SU-DHL-6 (cell line): Measurements from ENCODE around the gene ZFYVE19.

Experiments
- H2AFZ ChIP-seq: fragments of 200-600 bp; sonication (generic); 2 replicates; pipeline ENCODE4 v1.6.1; 2014; ENCODE audit warnings: low read depth, mild to moderate bottlenecking, moderate library complexity, mixed read lengths, antibody characterized with exemption, low read length; ENCODE audit not compliant: severe bottlenecking
- H3F3A ChIP-seq: fragments of 200-600 bp; shearing (Covaris generic); 2 replicates; pipeline ENCODE4 v1.6.0; 2016; ENCODE audit warnings: antibody characterized with exemption, mild to moderate bottlenecking; ENCODE audit not compliant: insufficient read depth
- H3K27ac ChIP-seq: fragments of 200-600 bp; sonication (generic); 2 replicates; pipeline ENCODE4 v1.5.1; 2016; ENCODE audit warnings: low read depth, mild to moderate bottlenecking, low read length, moderate library complexity, mixed read lengths
- H3K27me3 ChIP-seq: fragments of 200-600 bp; sonication (generic), shearing (Covaris generic); 2 replicates; pipeline ENCODE4 v1.6.0; 2014; ENCODE audit warnings: mild to moderate bottlenecking, low read length
- H3K36me3 ChIP-seq: fragments of 200-600 bp; sonication (generic); 2 replicates; pipeline ENCODE4 v1.6.1; 2014; ENCODE audit warnings: mild to moderate bottlenecking, low read length, mixed read lengths
- H3K4me2 ChIP-seq: fragments of 300-600, 200-600 bp; shearing (Covaris generic), sonication (generic); 2 replicates; pipeline ENCODE4 v1.6.0; 2014; ENCODE audit warnings: low read length, low read depth, mild to moderate bottlenecking; ENCODE audit not compliant: poor library complexity, severe bottlenecking
- H3K4me3 ChIP-seq: fragments of 200-600 bp; sonication (generic); 2 replicates; pipeline ENCODE4 v1.5.1; 2014; ENCODE audit warnings: antibody characterized with exemption, low read length, mild to moderate bottlenecking, mixed read lengths; ENCODE audit not compliant: insufficient read depth, poor library complexity, severe bottlenecking
- H3K79me2 ChIP-seq: fragments of 200-600 bp; sonication (generic); 2 replicates; pipeline ENCODE4 v1.6.1; 2014; ENCODE audit warnings: mild to moderate bottlenecking, low read length, moderate library complexity; ENCODE audit not compliant: insufficient read depth
- H3K9ac ChIP-seq: fragments of 200-600 bp; sonication (generic); 2 replicates; pipeline ENCODE4 v1.7.0; 2014; ENCODE audit warnings: mild to moderate bottlenecking, low read length
- H3K9me2 ChIP-seq: fragments of 200-600 bp; sonication (generic); replicated peaks from 2 replicates; pipeline ENCODE4 v1.6.1; 2014; ENCODE audit warnings: low read length; ENCODE audit not compliant: insufficient read depth
- H3K9me3 ChIP-seq: fragments of 200-600 bp; sonication (generic); 2 replicates; pipeline ENCODE4 v1.6.1; 2014; ENCODE audit warnings: low read length, mixed read lengths; ENCODE audit not compliant: insufficient read depth
- H4K20me1 ChIP-seq: fragments of 200-600 bp; sonication (generic); 2 replicates; pipeline ENCODE4 v1.6.1; 2014; ENCODE audit warnings: low read depth, mild to moderate bottlenecking, antibody characterized with exemption, low read length, moderate library complexity, mixed read lengths
- EZH2phosphoT487 ChIP-seq: fragments of 200-600 bp; sonication (generic), shearing (Covaris generic); conservative IDR thresholded peaks from 2 replicates; pipeline ENCODE4 v1.6.1; 2018; ENCODE audit warnings: mild to moderate bottlenecking, antibody characterized with exemption, low read length, moderate library complexity, mixed read lengths
- TF ChIP-seq, protein P1 (sequence below): fragments of 200-600 bp; sonication (generic); IDR thresholded peaks from one replicate; pipeline ENCODE4 v1.5.1; 2017; ENCODE audit warnings: antibody characterized with exemption, mild to moderate bottlenecking, low read length, moderate library complexity; ENCODE audit not compliant: insufficient read depth, poor library complexity, severe bottlenecking

The ZFYVE19 gene

DNA sequence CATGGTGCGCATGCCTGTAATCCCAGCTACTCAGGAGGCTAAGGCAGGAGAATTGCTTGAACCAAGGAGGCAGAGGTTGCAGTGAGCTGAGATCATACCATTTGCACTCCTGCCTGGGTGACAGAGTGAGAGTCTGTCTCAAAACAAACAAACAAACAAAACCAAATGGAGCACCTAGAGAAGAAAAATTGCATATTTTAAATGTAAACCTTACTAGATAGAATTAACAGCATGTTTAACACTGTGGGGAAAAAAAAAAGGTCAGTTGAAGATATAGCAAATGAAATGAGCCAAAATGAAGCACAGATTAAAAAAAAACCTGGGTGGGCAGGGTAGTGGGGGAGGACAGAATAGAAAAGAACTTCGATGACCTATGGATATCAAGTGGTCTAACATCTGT, 14.3 kb downstream of the ZFYVE19 start:
- Histone ChIP-seq H3K27ac (no peak overlapping the region), H3K36me3 (no peaks in the 10 kb centered on the region), H3K9me2 (no peaks in the 10 kb centered on the region), H3K9me3 (no peaks in the 10 kb centered on the region), H3K9ac (no peak overlapping the region), H4K20me1 (no peaks in the 10 kb centered on the region), H3K4me2 (no peak overlapping the region), H3K4me3 (no peak overlapping the region), H3K27me3 (no peaks in the 10 kb centered on the region), H3K79me2 (no peaks in the 10 kb centered on the region), H3F3A (no peaks in the 10 kb centered on the region), H2AFZ (no peak overlapping the region)
- TF ChIP-seq, protein P1, sequence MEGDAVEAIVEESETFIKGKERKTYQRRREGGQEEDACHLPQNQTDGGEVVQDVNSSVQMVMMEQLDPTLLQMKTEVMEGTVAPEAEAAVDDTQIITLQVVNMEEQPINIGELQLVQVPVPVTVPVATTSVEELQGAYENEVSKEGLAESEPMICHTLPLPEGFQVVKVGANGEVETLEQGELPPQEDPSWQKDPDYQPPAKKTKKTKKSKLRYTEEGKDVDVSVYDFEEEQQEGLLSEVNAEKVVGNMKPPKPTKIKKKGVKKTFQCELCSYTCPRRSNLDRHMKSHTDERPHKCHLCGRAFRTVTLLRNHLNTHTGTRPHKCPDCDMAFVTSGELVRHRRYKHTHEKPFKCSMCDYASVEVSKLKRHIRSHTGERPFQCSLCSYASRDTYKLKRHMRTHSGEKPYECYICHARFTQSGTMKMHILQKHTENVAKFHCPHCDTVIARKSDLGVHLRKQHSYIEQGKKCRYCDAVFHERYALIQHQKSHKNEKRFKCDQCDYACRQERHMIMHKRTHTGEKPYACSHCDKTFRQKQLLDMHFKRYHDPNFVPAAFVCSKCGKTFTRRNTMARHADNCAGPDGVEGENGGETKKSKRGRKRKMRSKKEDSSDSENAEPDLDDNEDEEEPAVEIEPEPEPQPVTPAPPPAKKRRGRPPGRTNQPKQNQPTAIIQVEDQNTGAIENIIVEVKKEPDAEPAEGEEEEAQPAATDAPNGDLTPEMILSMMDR: no peak
- TF ChIP-seq EZH2phosphoT487: no peak

DNA sequence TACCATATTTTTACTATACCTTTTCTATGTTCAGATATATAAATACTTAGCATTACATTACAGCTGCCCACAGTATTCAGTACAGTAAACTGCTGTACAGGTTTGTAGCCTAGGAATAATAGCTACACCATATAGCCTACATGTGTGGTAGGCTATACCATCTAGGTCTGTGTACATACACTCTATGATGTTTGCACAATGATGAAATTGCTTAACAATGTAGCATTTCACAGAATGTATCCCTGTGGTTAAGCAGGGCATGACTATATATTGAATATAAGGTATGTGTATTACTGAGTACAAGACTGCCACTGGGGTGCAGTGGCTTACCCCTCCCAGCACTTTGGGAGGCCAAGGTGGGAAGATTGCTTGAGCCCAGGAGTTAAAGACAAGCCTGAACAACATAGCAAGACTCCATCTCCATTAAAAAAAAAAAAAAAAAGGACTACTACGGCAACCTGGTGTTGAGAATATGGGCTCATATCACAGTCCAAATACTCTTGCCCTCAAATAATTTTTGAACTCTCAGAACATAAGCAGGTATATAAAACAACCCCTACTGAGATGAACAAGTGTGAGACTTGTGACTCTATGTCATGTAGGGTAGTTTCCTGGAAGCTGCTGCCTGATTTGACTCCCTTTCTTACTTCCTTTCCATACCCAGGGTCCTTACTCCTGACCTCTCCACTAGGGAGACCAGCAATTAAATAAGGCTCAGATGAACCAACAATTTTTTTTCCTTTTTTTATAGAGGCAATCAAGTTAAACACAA, 16.9 kb downstream of the ZFYVE19 start:
- H3K9me3 ChIP-seq: no peaks in the 10 kb centered on the region
- H3K9ac ChIP-seq: no peak overlapping the region
- H3K4me2 ChIP-seq: no peak overlapping the region
- H3K4me3 ChIP-seq: no peak overlapping the region
- no peaks in the 10 kb centered on the region for H3K27me3 ChIP-seq
- no peak overlapping the region for H3K27ac ChIP-seq
- H3F3A ChIP-seq: no peaks in the 10 kb centered on the region
- H3K9me2 ChIP-seq: no peaks in the 10 kb centered on the region
- no peaks in the 10 kb centered on the region for H3K36me3 ChIP-seq
- H4K20me1 ChIP-seq: no peaks in the 10 kb centered on the region
- no peaks in the 10 kb centered on the region for H3K79me2 ChIP-seq
- TF ChIP-seq, protein P1: no peak
- no peak for TF ChIP-seq EZH2phosphoT487
- no peak overlapping the region for H2AFZ ChIP-seq

DNA sequence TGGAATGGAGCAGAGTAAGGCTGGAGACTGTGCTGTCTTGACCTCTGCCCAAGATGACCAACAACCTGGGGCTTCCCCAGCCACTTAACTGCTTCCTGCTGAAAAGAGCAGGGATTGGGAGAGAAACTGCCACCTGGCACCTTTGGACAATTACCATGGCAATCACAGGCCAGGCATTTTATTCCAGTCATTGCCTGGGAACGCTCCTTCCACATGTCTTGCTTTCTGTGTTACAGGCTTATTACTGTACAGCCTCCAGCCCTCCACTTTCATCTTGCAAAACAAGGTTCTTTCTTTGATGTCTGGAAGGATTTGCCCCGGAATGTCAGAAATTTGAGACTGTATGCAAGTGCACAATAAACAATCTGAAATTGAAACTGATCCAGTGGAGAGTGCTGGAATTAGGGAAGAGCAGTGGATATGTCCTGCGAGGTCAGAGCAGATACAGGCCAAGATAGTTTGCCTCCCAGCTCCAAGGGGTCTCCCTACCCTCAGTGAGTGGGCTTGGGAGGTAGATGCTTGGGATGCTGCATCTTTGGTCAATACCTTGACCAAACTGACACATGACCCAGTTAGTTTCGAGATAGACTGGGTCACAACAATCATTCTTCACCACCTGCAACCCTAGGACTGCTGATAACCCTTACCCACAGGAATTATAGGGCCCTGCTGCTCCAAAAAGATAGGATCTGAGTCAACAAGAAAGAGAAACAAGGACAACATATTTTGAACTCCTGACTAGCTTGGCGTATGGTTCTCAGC, 19.0 kb downstream of the ZFYVE19 start:
- H3K4me3 ChIP-seq: no peak overlapping the region
- no peaks in the 10 kb centered on the region for H3F3A ChIP-seq
- H3K9me3 ChIP-seq: no peaks in the 10 kb centered on the region
- H3K4me2 ChIP-seq: no peak overlapping the region
- no peaks in the 10 kb centered on the region for H3K27me3 ChIP-seq
- no peak overlapping the region for H2AFZ ChIP-seq
- no peaks in the 10 kb centered on the region for H3K79me2 ChIP-seq
- no peaks in the 10 kb centered on the region for H4K20me1 ChIP-seq
- no peak for TF ChIP-seq EZH2phosphoT487
- H3K9ac ChIP-seq: no peak overlapping the region
- no peak overlapping the region for H3K27ac ChIP-seq
- H3K36me3 ChIP-seq: no peaks in the 10 kb centered on the region
- no peaks in the 10 kb centered on the region for H3K9me2 ChIP-seq
